Measurements from ENCODE around the gene CRLF1.

The CRLF1 gene

GRCh38 chr19:18650468-18651041 is 44.0 kb upstream of the CRLF1 start:
- TF ChIP-seq ZFX (IDR thresholded peaks at IDR 0.05; ENCODE audit: borderline replicate concordance), result no peak
- TF ChIP-seq CTCF (IDR thresholded peaks at IDR 0.05), result no peak
- H3K27ac ChIP-seq, result no peak overlapping the region

- H3K27ac ChIP-seq, result no peak overlapping the region
- no peak for TF ChIP-seq ZFX (IDR thresholded peaks at IDR 0.05; ENCODE audit: borderline replicate concordance)
- TF ChIP-seq CTCF (IDR thresholded peaks at IDR 0.05), result no peak
These were observed 43.4 kb upstream of the CRLF1 start for GRCh38 chr19:18650021-18650390.

GRCh38 chr19:18649371-18650020 is 42.9 kb upstream of the CRLF1 start:
- no peak for TF ChIP-seq CTCF (IDR thresholded peaks at IDR 0.05)
- no peak overlapping the region for H3K27ac ChIP-seq

- no peak for TF ChIP-seq CTCF (IDR thresholded peaks at IDR 0.05)
- no peak for TF ChIP-seq ZFX (IDR thresholded peaks at IDR 0.05; ENCODE audit: borderline replicate concordance)
- no peak overlapping the region for H3K27ac ChIP-seq
These were observed 42.3 kb upstream of the CRLF1 start for GRCh38 chr19:18648973-18649315.

- TF ChIP-seq CTCF (IDR thresholded peaks at IDR 0.05), result no peak
- TF ChIP-seq ZFX (IDR thresholded peaks at IDR 0.05; ENCODE audit: borderline replicate concordance), result no peak
- no peak overlapping the region for H3K27ac ChIP-seq
These were observed 41.2 kb upstream of the CRLF1 start for GRCh38 chr19:18647807-18648206.

GRCh38 chr19:18647371-18647767 is 40.8 kb upstream of the CRLF1 start:
- no peak overlapping the region for H3K27ac ChIP-seq
- TF ChIP-seq CTCF (IDR thresholded peaks at IDR 0.05), result no peak
- TF ChIP-seq ZFX (IDR thresholded peaks at IDR 0.05; ENCODE audit: borderline replicate concordance), result no peak

GRCh38 chr19:18646535-18647370 is 40.2 kb upstream of the CRLF1 start:
- TF ChIP-seq CTCF (IDR thresholded peaks at IDR 0.05), result no peak
- no peak for TF ChIP-seq ZFX (IDR thresholded peaks at IDR 0.05; ENCODE audit: borderline replicate concordance)
- H3K27ac ChIP-seq, result no peak overlapping the region

All from 22Rv1 (cell line).